Measurements from ENCODE around the gene HLTF.
"Not testable (repeated sequence)": the region's sequence is repeated elsewhere in the genome, so short reads cannot be mapped to it uniquely, and the experiment has no call there.

The HLTF gene

DNA sequence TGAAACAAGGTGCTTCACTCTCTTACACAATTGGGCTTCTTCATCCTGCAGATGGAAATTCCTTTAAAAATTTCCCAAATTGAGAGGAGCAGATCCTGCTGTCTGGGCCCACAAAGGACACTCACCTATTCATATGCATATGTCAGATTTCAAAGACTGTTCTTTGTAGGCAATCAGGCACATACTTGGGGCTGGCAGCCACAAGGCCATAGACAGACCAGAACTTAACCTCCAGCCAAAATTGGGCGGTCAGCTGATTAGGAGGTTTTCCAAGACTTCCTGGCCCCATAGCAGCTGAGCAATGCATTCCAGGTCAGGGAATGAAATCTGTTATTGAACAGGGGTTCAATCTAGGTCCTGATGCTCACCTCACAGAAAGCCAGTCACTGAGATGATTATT, 28.1 kb upstream of the HLTF start:
- H3K36me3 ChIP-seq (ENCODE audit: control insufficient read depth, insufficient read depth, low read length), result no peaks in the 10 kb centered on the region
- H3K4me3 ChIP-seq (ENCODE audit: low read length), result no peak overlapping the region
- H3K9me3 ChIP-seq (ENCODE audit: control insufficient read depth, low read length), result no peaks in the 10 kb centered on the region
- H3K27me3 ChIP-seq (ENCODE audit: control insufficient read depth, insufficient read depth, low read length), result no peaks in the 10 kb centered on the region
- no peak overlapping the region for H3K9ac ChIP-seq (ENCODE audit: low read length)
- H3K4me1 ChIP-seq (ENCODE audit: control insufficient read depth, insufficient read depth, low read length), result no peaks in the 10 kb centered on the region

DNA sequence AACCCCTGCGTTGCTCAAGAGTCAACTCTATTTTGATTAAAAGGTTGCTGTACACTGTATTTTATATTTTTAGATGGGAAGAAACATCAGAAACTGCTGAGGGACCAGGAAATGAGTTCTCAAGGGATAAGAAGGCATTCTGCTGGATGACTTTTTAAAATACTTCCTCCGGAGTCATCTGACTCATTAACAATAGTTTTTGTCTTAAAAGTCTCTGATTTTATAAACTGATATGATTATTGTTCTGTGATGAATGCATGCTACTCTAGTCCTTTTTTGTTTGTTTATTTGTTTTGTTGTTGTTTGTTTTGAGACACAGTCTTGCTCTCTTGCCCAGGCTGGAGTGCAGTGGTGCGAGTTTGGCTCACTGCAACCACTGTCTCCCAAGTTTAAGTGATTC, 18.2 kb upstream of the HLTF start:
- Histone ChIP-seq H3K4me1 (ENCODE audit: control insufficient read depth, insufficient read depth, low read length) (no peaks in the 10 kb centered on the region), H3K9ac (ENCODE audit: low read length) (no peak overlapping the region), H3K4me3 (ENCODE audit: low read length) (no peak overlapping the region), H3K36me3 (ENCODE audit: control insufficient read depth, insufficient read depth, low read length) (no peaks in the 10 kb centered on the region), H3K9me3 (ENCODE audit: control insufficient read depth, low read length) (no peaks in the 10 kb centered on the region), H3K27me3 (ENCODE audit: control insufficient read depth, insufficient read depth, low read length) (no peaks in the 10 kb centered on the region)

DNA sequence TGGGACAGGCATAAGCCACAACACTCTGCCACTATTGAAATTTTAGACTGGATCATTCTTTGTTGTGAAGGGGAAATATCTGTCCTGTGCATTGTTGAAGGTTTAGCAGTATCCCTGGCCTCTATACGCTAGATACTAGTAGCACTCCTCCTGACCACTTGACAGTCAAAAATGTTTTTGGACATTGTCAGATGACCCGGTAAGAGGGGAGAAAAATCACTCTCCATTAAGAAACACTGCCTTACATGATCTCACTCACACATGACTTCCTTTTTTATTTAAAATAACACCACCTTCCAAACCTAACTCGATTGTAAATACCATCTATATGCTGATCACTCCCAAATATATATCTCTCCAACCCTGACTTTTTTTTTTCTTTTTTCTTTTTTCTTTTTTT, 15.3 kb upstream of the HLTF start:
- Histone ChIP-seq H3K9me3 (ENCODE audit: control insufficient read depth, low read length) (no peaks in the 10 kb centered on the region), H3K27me3 (ENCODE audit: control insufficient read depth, insufficient read depth, low read length) (no peaks in the 10 kb centered on the region), H3K4me1 (ENCODE audit: control insufficient read depth, insufficient read depth, low read length) (no peaks in the 10 kb centered on the region), H3K9ac (ENCODE audit: low read length) (no peak overlapping the region), H3K4me3 (ENCODE audit: low read length) (no peak overlapping the region), H3K36me3 (ENCODE audit: control insufficient read depth, insufficient read depth, low read length) (no peaks in the 10 kb centered on the region)

DNA sequence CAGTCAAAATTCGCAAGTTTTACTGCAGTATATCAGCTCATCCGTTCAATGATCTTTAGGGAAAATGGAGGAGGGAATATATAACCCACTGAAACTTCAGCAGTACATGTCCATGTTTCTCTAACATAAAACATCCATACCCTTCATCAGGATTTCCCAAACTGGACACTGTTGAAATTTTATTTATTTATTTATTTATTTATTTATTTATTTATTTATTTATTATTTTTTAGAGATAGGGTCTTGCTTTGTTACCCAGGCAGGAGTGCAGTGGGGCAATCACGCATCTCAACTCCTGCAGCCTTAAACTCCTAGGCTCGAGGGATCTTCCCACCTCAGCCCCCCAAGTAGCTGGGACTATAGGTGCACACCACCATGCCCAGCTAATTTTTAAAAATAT, 14.8 kb upstream of the HLTF start:
- H3K9ac ChIP-seq (ENCODE audit: low read length), result no peak overlapping the region
- no peaks in the 10 kb centered on the region for H3K36me3 ChIP-seq (ENCODE audit: control insufficient read depth, insufficient read depth, low read length)
- H3K4me1 ChIP-seq (ENCODE audit: control insufficient read depth, insufficient read depth, low read length), result no peaks in the 10 kb centered on the region

DNA sequence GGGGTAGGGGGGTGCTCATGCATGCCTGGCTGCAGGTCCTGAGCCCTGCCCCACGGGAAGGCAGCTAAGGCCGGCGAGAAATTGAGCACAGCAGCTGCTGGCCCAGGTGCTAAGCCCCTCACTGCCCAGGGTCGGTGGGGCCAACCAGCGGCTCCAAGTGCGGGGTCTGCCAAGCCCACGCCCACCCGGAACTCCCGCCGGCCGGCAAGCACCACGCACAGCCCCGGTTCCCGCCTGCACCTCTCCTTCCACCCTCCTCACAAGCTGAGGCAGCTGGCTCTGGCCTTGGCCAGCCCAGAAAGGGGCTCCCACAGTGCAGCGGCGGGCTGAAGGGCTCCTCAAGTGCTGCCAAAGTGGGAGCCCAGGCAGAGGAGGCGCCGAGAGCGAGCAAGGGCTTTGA, 11.7 kb upstream of the HLTF start:
- not testable (repeated sequence) for H3K36me3 ChIP-seq (ENCODE audit: control insufficient read depth, insufficient read depth, low read length); H3K27me3 ChIP-seq (ENCODE audit: control insufficient read depth, insufficient read depth, low read length); H3K4me1 ChIP-seq (ENCODE audit: control insufficient read depth, insufficient read depth, low read length); H3K4me3 ChIP-seq (ENCODE audit: low read length); H3K9me3 ChIP-seq (ENCODE audit: control insufficient read depth, low read length); H3K9ac ChIP-seq (ENCODE audit: low read length)

More for the DNA sequence above, 14.8 kb upstream of the HLTF start:
- Histone ChIP-seq H3K4me3 (ENCODE audit: low read length) (no peak overlapping the region), H3K9me3 (ENCODE audit: control insufficient read depth, low read length) (no peaks in the 10 kb centered on the region), H3K27me3 (ENCODE audit: control insufficient read depth, insufficient read depth, low read length) (no peaks in the 10 kb centered on the region)

DNA sequence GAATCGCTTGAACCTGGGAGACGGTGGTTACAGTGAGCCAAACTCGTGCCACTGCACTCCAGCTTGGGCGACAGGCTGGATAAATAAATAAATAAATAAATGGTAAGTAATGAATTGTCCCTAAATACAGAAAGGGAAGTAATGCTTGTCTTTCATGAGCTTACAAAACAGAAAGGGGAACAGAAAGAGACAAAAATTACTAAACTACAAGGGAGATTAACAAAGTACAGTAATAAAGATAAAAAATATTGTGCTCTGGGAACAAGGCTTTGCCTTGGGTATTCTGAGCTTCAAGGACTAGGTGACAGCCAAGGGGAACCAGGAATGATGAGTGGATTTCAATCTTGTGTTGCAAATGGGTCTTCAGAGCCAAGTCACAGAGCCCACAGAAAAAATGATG, 9.2 kb upstream of the HLTF start:
- H3K9ac ChIP-seq (ENCODE audit: low read length), result no peak overlapping the region
- no peaks in the 10 kb centered on the region for H3K4me1 ChIP-seq (ENCODE audit: control insufficient read depth, insufficient read depth, low read length)
- no peaks in the 10 kb centered on the region for H3K36me3 ChIP-seq (ENCODE audit: control insufficient read depth, insufficient read depth, low read length)
- H3K9me3 ChIP-seq (ENCODE audit: control insufficient read depth, low read length), result no peaks in the 10 kb centered on the region
- no peak overlapping the region for H3K4me3 ChIP-seq (ENCODE audit: low read length)
- no peaks in the 10 kb centered on the region for H3K27me3 ChIP-seq (ENCODE audit: control insufficient read depth, insufficient read depth, low read length)

DNA sequence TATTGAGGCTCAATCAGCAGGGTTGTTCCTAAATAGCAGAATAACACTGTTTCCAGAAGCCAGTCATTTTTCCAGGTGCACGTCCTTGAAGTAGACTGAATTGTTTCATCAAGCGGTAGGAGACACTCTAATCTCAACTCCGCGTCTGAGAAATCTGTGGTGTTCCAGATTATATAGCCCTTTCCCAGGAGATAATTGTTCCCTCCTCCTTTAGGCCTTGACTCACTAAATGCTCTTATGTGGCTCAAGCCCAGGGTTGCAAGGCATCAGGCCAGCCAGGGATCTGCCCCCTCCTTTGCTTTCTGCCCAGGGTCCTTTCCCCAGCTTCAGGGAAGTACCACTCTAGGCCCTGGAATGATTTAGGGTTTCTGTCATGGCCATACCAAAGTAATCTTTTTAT, 5.7 kb upstream of the HLTF start:
- Histone ChIP-seq H3K36me3 (ENCODE audit: control insufficient read depth, insufficient read depth, low read length) (no peaks in the 10 kb centered on the region), H3K9me3 (ENCODE audit: control insufficient read depth, low read length) (no peaks in the 10 kb centered on the region), H3K4me1 (ENCODE audit: control insufficient read depth, insufficient read depth, low read length) (no peaks in the 10 kb centered on the region), H3K4me3 (ENCODE audit: low read length) (no peak overlapping the region), H3K9ac (ENCODE audit: low read length) (no peak overlapping the region), H3K27me3 (ENCODE audit: control insufficient read depth, insufficient read depth, low read length) (no peaks in the 10 kb centered on the region)

DNA sequence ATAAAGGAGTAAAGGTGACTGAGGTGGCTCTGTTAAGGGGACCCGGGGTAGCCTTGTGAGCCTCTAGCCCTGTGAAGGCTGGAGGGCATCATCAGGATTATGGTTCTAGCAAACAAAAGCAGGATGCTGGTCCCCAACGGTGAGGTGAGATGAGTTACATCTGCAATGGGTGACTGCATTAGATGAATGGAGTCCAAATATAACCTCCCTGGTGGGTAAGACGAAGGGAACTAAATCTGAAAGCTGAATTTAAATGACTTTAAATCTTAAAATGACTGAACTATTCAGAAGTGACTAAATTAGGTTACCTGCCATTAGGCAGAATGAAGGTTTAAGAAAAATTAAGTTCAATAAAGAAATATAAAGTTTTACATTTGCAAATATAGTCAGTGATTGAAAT, 4.6 kb upstream of the HLTF start:
- Histone ChIP-seq H3K36me3 (ENCODE audit: control insufficient read depth, insufficient read depth, low read length) (no peaks in the 10 kb centered on the region), H3K27me3 (ENCODE audit: control insufficient read depth, insufficient read depth, low read length) (no peaks in the 10 kb centered on the region), H3K9me3 (ENCODE audit: control insufficient read depth, low read length) (no peaks in the 10 kb centered on the region), H3K9ac (ENCODE audit: low read length) (no peak overlapping the region), H3K4me1 (ENCODE audit: control insufficient read depth, insufficient read depth, low read length) (no peaks in the 10 kb centered on the region), H3K4me3 (ENCODE audit: low read length) (no peak overlapping the region)

DNA sequence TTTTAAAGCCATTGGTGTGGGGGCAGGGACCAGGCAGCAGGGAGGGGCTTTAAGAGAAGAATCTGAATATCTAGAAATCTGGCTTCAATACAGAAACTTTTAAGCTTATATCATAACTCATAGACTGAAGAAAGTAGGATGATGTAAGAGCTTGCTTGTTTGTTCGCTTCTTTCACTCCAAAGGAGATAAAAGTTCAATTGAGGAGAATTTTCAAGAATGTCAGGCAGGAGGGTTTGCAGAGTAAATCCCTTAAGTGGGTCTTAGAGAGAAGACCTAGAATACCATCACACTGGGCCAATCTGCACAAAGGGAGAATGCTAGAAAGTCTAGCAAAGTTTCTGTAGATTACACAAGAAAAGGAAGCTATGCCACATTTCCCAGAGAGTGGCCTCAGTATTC, 4.1 kb upstream of the HLTF start:
- H3K9ac ChIP-seq (ENCODE audit: low read length), result no peak overlapping the region
- no peaks in the 10 kb centered on the region for H3K27me3 ChIP-seq (ENCODE audit: control insufficient read depth, insufficient read depth, low read length)
- H3K4me3 ChIP-seq (ENCODE audit: low read length), result no peak overlapping the region
- no peaks in the 10 kb centered on the region for H3K4me1 ChIP-seq (ENCODE audit: control insufficient read depth, insufficient read depth, low read length)
- H3K36me3 ChIP-seq (ENCODE audit: control insufficient read depth, insufficient read depth, low read length), result no peaks in the 10 kb centered on the region
- H3K9me3 ChIP-seq (ENCODE audit: control insufficient read depth, low read length), result no peaks in the 10 kb centered on the region

DNA sequence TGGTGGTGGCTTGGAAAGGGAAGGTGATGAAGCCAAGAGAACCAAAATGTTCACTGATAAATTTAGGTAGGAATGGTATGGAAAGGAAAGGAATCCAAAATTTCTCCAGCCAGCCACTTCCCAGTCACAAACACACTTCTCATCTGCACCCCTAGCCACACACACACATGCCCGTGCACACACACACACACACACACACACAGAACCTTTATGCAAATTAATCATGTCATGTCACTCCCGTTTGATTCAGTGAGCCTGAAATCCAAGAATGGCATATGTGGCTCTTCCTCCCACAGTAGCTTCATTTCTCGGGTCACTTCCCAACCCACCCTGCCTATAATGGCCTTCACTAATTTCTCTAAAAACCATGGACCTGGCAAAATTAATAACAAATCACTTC, 3.1 kb upstream of the HLTF start:
- Histone ChIP-seq H3K9ac (ENCODE audit: low read length) (no peak overlapping the region), H3K36me3 (ENCODE audit: control insufficient read depth, insufficient read depth, low read length) (no peaks in the 10 kb centered on the region), H3K4me1 (ENCODE audit: control insufficient read depth, insufficient read depth, low read length) (no peaks in the 10 kb centered on the region), H3K27me3 (ENCODE audit: control insufficient read depth, insufficient read depth, low read length) (no peaks in the 10 kb centered on the region), H3K9me3 (ENCODE audit: control insufficient read depth, low read length) (no peaks in the 10 kb centered on the region), H3K4me3 (ENCODE audit: low read length) (no peak overlapping the region)

DNA sequence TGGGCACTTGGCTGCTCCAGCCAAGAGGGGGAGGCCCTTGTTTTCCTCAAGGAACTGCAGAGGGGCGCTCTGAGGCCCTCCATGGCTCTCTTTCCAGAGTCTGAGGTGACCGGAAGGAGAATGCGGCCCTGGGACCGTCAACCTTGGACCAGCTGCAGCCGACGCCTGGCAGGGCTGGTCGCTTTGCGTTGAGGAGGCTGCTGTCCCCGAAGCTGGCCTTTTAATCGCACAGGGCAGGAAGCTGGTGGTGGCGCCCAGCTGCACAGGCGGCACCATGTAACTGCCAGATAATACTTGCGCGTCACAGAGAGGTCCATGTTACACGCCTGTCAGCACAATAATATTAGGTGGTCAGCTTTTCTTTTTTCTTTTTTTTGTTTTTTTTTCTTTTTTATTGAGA, 875 bp upstream of the HLTF start:
- Histone ChIP-seq H3K9me3 (ENCODE audit: control insufficient read depth, low read length) (no peaks in the 10 kb centered on the region), H3K9ac (ENCODE audit: low read length) (no peak overlapping the region), H3K36me3 (ENCODE audit: control insufficient read depth, insufficient read depth, low read length) (no peaks in the 10 kb centered on the region), H3K4me3 (ENCODE audit: low read length) (no peak overlapping the region), H3K27me3 (ENCODE audit: control insufficient read depth, insufficient read depth, low read length) (no peaks in the 10 kb centered on the region), H3K4me1 (ENCODE audit: control insufficient read depth, insufficient read depth, low read length) (no peaks in the 10 kb centered on the region)

DNA sequence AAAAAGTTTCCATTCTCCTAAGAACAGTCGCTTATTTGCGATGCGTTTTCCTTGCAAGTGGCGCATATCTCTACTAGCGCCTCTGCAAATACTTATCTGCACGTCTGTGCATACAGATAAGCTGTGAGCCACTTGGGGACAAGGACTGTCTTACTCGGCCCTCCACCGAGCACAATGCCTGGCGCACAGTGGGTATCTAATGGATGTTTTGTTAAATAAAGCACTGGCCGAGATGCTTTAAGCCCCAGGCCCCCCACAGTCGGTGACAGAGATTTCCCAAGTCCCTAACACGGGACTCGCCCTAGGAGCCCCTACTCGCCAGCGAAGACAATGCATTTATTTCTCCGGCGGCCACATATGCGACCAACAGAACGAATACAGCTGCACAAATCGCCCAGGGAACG, 503 bp downstream of the HLTF start:
- Histone ChIP-seq H3K36me3 (ENCODE audit: control insufficient read depth, insufficient read depth, low read length) (no peaks in the 10 kb centered on the region), H3K4me1 (ENCODE audit: control insufficient read depth, insufficient read depth, low read length) (no peaks in the 10 kb centered on the region), H3K9ac (ENCODE audit: low read length) (peak overlapping the region; percentile 67), H3K4me3 (ENCODE audit: low read length) (peak overlapping the region; percentile 78), H3K9me3 (ENCODE audit: control insufficient read depth, low read length) (no peaks in the 10 kb centered on the region), H3K27me3 (ENCODE audit: control insufficient read depth, insufficient read depth, low read length) (no peaks in the 10 kb centered on the region)

DNA sequence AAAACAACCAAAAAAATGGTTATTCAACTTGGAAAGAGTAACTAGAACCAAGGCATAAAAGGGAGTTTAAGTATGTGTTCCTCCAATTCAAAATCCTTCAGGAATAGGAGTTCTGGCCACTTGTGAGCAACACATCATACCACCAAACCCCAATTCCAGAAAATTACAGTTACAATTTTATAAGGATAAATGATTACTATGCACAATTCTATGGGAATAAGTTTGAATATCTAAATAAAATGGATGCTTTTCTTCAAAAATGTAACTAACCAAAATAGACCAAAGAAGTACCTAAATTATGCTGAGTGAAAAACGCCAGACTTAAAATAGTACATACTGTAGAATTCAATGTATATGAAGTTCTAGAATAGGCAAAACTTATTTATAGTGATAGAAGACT, 4.6 kb downstream of the HLTF start:
- Histone ChIP-seq H3K4me1 (ENCODE audit: control insufficient read depth, insufficient read depth, low read length) (no peaks in the 10 kb centered on the region), H3K9me3 (ENCODE audit: control insufficient read depth, low read length) (no peaks in the 10 kb centered on the region), H3K27me3 (ENCODE audit: control insufficient read depth, insufficient read depth, low read length) (no peaks in the 10 kb centered on the region), H3K36me3 (ENCODE audit: control insufficient read depth, insufficient read depth, low read length) (no peaks in the 10 kb centered on the region), H3K9ac (ENCODE audit: low read length) (no peak overlapping the region), H3K4me3 (ENCODE audit: low read length) (no peak overlapping the region)
